Measurements from ENCODE around the gene ST6GAL1. TPM values are rescaled to one million over a fixed set of nuclear protein-coding genes. Genes with fewer than 3 reads are reported as not detected.

ST6GAL1 gene
- total and polyA plus RNA-seq, 2 experiments from 2014 or later: 17.6 to 65.1 TPM

- no peaks in the 10 kb centered on the region for H3K9me3 Mint-ChIP-seq
- Histone ChIP-seq H3K9me2 (ENCODE audit: insufficient read depth) (no peaks in the 10 kb centered on the region), H3K4me1 (ENCODE audit: insufficient read depth) (peaks cover 62% of the 10 kb centered on the region), H4K20me1 (replicated peaks; ENCODE audit: insufficient read depth) (no peaks in the 10 kb centered on the region), H3K27ac (ENCODE audit: low read depth) (peak overlapping the region; percentile 95), H3K4me2 (peak overlapping the region; percentile 73), H3K79me2 (replicated peaks; ENCODE audit: insufficient read depth) (peaks cover 47% of the 10 kb centered on the region), H3K27me3 (ENCODE audit: insufficient read depth) (no peaks in the 10 kb centered on the region), H3K4me3 (no peak overlapping the region; the same call in 1 of the 2 replicates), H2AFZ (no peak overlapping the region), H3K36me3 (ENCODE audit: insufficient read depth) (no peaks in the 10 kb centered on the region), H3F3A (replicated peaks; ENCODE audit: low read depth) (peaks cover 9% of the 10 kb centered on the region)
- DNase-seq (ENCODE audit: low spot score) (no peak), ATAC-seq (peak; percentile 10; the same call in 2 of the 3 replicates)
- H3K36me3 Mint-ChIP-seq (ENCODE audit: low read depth): peaks cover 56% of the 10 kb centered on the region
- H3K4me1 Mint-ChIP-seq: peaks cover 80% of the 10 kb centered on the region
- H3K27ac Mint-ChIP-seq: peak overlapping the region; percentile 94
- H3K27me3 Mint-ChIP-seq (ENCODE audit: insufficient read depth, low read depth, poor library complexity): peaks cover 11% of the 10 kb centered on the region
- TF ChIP-seq ZNF114 (CRISPR knock-in tag; IDR thresholded peaks at IDR 0.05) (no peak), EZH2phosphoT487 (IDR thresholded peaks at IDR 0.05; ENCODE audit: unreplicated experiment) (no peak), REST (IDR thresholded peaks at IDR 0.05; ENCODE audit: unreplicated experiment) (no peak), STAT1 (IDR thresholded peaks at IDR 0.05; ENCODE audit: unreplicated experiment) (no peak), NANOG (IDR thresholded peaks at IDR 0.05; ENCODE audit: borderline replicate concordance) (no peak), EZH2 (IDR thresholded peaks at IDR 0.05; ENCODE audit: low read depth, unreplicated experiment) (no peak), JUNB (IDR thresholded peaks at IDR 0.05; ENCODE audit: unreplicated experiment) (no peak), ZNF331 (CRISPR knock-in tag; IDR thresholded peaks at IDR 0.05; ENCODE audit: low read depth) (no peak), POLR2AphosphoS5 (IDR thresholded peaks at IDR 0.05; ENCODE audit: low read depth) (no peak), CREB1 (CRISPR knock-in tag; IDR thresholded peaks at IDR 0.05; ENCODE audit: low read depth) (no peak)
- TF ChIP-seq, protein P1, sequence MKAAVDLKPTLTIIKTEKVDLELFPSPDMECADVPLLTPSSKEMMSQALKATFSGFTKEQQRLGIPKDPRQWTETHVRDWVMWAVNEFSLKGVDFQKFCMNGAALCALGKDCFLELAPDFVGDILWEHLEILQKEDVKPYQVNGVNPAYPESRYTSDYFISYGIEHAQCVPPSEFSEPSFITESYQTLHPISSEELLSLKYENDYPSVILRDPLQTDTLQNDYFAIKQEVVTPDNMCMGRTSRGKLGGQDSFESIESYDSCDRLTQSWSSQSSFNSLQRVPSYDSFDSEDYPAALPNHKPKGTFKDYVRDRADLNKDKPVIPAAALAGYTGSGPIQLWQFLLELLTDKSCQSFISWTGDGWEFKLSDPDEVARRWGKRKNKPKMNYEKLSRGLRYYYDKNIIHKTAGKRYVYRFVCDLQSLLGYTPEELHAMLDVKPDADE (IDR thresholded peaks at IDR 0.05): no peak
- TF ChIP-seq, protein P2, sequence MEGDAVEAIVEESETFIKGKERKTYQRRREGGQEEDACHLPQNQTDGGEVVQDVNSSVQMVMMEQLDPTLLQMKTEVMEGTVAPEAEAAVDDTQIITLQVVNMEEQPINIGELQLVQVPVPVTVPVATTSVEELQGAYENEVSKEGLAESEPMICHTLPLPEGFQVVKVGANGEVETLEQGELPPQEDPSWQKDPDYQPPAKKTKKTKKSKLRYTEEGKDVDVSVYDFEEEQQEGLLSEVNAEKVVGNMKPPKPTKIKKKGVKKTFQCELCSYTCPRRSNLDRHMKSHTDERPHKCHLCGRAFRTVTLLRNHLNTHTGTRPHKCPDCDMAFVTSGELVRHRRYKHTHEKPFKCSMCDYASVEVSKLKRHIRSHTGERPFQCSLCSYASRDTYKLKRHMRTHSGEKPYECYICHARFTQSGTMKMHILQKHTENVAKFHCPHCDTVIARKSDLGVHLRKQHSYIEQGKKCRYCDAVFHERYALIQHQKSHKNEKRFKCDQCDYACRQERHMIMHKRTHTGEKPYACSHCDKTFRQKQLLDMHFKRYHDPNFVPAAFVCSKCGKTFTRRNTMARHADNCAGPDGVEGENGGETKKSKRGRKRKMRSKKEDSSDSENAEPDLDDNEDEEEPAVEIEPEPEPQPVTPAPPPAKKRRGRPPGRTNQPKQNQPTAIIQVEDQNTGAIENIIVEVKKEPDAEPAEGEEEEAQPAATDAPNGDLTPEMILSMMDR (conservative IDR thresholded peaks at IDR 0.05; ENCODE audit: low read depth in 2 of 2): no peak
- TF ChIP-seq, protein P3, sequence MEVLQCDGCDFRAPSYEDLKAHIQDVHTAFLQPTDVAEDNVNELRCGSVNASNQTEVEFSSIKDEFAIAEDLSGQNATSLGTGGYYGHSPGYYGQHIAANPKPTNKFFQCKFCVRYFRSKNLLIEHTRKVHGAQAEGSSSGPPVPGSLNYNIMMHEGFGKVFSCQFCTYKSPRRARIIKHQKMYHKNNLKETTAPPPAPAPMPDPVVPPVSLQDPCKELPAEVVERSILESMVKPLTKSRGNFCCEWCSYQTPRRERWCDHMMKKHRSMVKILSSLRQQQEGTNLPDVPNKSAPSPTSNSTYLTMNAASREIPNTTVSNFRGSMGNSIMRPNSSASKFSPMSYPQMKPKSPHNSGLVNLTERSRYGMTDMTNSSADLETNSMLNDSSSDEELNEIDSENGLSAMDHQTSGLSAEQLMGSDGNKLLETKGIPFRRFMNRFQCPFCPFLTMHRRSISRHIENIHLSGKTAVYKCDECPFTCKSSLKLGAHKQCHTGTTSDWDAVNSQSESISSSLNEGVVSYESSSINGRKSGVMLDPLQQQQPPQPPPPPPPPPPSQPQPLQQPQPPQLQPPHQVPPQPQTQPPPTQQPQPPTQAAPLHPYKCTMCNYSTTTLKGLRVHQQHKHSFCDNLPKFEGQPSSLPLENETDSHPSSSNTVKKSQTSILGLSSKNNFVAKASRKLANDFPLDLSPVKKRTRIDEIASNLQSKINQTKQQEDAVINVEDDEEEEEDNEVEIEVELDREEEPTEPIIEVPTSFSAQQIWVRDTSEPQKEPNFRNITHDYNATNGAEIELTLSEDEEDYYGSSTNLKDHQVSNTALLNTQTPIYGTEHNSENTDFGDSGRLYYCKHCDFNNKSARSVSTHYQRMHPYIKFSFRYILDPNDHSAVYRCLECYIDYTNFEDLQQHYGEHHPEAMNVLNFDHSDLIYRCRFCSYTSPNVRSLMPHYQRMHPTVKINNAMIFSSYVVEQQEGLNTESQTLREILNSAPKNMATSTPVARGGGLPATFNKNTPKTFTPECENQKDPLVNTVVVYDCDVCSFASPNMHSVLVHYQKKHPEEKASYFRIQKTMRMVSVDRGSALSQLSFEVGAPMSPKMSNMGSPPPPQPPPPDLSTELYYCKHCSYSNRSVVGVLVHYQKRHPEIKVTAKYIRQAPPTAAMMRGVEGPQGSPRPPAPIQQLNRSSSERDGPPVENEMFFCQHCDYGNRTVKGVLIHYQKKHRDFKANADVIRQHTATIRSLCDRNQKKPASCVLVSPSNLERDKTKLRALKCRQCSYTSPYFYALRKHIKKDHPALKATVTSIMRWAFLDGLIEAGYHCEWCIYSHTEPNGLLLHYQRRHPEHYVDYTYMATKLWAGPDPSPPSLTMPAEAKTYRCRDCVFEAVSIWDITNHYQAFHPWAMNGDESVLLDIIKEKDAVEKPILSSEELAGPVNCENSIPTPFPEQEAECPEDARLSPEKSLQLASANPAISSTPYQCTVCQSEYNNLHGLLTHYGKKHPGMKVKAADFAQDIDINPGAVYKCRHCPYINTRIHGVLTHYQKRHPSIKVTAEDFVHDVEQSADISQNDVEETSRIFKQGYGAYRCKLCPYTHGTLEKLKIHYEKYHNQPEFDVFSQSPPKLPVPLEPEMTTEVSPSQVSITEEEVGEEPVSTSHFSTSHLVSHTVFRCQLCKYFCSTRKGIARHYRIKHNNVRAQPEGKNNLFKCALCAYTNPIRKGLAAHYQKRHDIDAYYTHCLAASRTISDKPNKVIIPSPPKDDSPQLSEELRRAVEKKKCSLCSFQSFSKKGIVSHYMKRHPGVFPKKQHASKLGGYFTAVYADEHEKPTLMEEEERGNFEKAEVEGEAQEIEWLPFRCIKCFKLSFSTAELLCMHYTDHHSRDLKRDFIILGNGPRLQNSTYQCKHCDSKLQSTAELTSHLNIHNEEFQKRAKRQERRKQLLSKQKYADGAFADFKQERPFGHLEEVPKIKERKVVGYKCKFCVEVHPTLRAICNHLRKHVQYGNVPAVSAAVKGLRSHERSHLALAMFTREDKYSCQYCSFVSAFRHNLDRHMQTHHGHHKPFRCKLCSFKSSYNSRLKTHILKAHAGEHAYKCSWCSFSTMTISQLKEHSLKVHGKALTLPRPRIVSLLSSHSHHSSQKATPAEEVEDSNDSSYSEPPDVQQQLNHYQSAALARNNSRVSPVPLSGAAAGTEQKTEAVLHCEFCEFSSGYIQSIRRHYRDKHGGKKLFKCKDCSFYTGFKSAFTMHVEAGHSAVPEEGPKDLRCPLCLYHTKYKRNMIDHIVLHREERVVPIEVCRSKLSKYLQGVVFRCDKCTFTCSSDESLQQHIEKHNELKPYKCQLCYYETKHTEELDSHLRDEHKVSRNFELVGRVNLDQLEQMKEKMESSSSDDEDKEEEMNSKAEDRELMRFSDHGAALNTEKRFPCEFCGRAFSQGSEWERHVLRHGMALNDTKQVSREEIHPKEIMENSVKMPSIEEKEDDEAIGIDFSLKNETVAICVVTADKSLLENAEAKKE (CRISPR knock-in tag; IDR thresholded peaks at IDR 0.05): no peak
- peak overlapping the region; percentile 27; the same call in 1 of the 3 replicates for H3K4me3 Mint-ChIP-seq
These were observed 33.7 kb downstream of the ST6GAL1 start for GRCh38 chr3:186964071-186964470.
